Neural cell (in vitro differentiated cells): ENCODE data around the gene HDAC5. TPM values are rescaled to one million over a fixed set of nuclear protein-coding genes. Genes with fewer than 3 reads are reported as not detected.
"Not testable (repeated sequence)": the region's sequence is repeated elsewhere in the genome, so short reads cannot be mapped to it uniquely, and the experiment has no call there.

Experiments
- H2AFZ ChIP-seq: fragments of 200-600, 300-800 bp; sonication (generic), shearing (Covaris generic); 2 replicates; pipeline ENCODE4 v1.6.0; 2014; ENCODE audit warnings: low read depth, mild to moderate bottlenecking, antibody characterized with exemption, low read length, moderate library complexity
- H3F3A ChIP-seq: fragments of 200-600 bp; shearing (Covaris generic); 2 replicates; pipeline ENCODE4 v1.6.1; 2016; ENCODE audit warnings: mild to moderate bottlenecking, moderate library complexity, mixed read lengths, antibody characterized with exemption, low read length; ENCODE audit not compliant: insufficient read depth, poor library complexity, severe bottlenecking
- H3K27ac ChIP-seq: fragments of 200-600, 300-800 bp; sonication (generic), shearing (Covaris generic); 2 replicates; pipeline ENCODE4 v1.5.1; 2014; ENCODE audit warnings: mild to moderate bottlenecking, low read length, moderate library complexity
- H3K27me3 ChIP-seq: fragments of 300-800, 200-600 bp; sonication (generic), shearing (Covaris generic); 2 replicates; pipeline ENCODE4 v1.6.0; 2014; ENCODE audit warnings: mild to moderate bottlenecking, low read depth, low read length, moderate library complexity; ENCODE audit not compliant: insufficient read depth
- H3K36me3 ChIP-seq: fragments of 300-800, 200-600 bp; sonication (generic), shearing (Covaris generic); 2 replicates; pipeline ENCODE4 v1.5.1; 2014; ENCODE audit warnings: mild to moderate bottlenecking, antibody characterized with exemption, low read length, moderate library complexity; ENCODE audit not compliant: insufficient read depth
- H3K4me2 ChIP-seq: fragments of 300-800, 200-600 bp; sonication (generic), shearing (Covaris generic); 2 replicates; pipeline ENCODE4 v1.6.0; 2014; ENCODE audit warnings: mild to moderate bottlenecking, low read length
- H3K4me3 ChIP-seq: fragments of 300-800, 200-600 bp; sonication (generic), shearing (Covaris generic); 2 replicates; pipeline ENCODE4 v1.5.1; 2014; ENCODE audit warnings: mild to moderate bottlenecking, low read length, moderate library complexity
- H3K79me2 ChIP-seq: fragments of 200-600 bp; shearing (Covaris generic); replicated peaks from 2 replicates; pipeline ENCODE4 v1.6.0; 2014; ENCODE audit warnings: mild to moderate bottlenecking, low read length, moderate library complexity; ENCODE audit not compliant: insufficient read depth
- H3K9ac ChIP-seq: fragments of 300-800, 200-600 bp; sonication (generic), shearing (Covaris generic); 2 replicates; pipeline ENCODE4 v1.6.1; 2016; ENCODE audit warnings: mild to moderate bottlenecking, low read length, mixed read lengths
- H3K9me2 ChIP-seq: fragments of 200-600 bp; shearing (Covaris generic); 2 replicates; pipeline ENCODE4 v1.6.1; 2016; ENCODE audit warnings: mild to moderate bottlenecking, low read length, mixed read lengths; ENCODE audit not compliant: insufficient read depth
- H3K9me3 ChIP-seq: fragments of 200-600, 300-800 bp; sonication (generic), shearing (Covaris generic); 2 replicates; pipeline ENCODE4 v1.6.1; 2016; ENCODE audit warnings: mild to moderate bottlenecking, mixed run types, low read length, moderate library complexity, mixed read lengths
- H4K20me1 ChIP-seq: fragments of 200-600 bp; shearing (Covaris generic); 2 replicates; pipeline ENCODE4 v1.6.1; 2016; ENCODE audit warnings: mild to moderate bottlenecking, mixed run types; ENCODE audit not compliant: insufficient read depth
- CTCF ChIP-seq: fragments of 450-650 bp; IDR thresholded peaks from 2 replicates; pipeline ENCODE4 v1.5.1; 2014; ENCODE audit warnings: antibody characterized with exemption, mild to moderate bottlenecking, moderate library complexity; ENCODE audit not compliant: poor library complexity, severe bottlenecking
- EP300 ChIP-seq: fragments of 450-650 bp; conservative IDR thresholded peaks from 2 replicates; pipeline ENCODE4 v1.6.1; 2014; ENCODE audit warnings: antibody characterized with exemption, mild to moderate bottlenecking, moderate library complexity; ENCODE audit not compliant: poor library complexity, severe bottlenecking
- EZH2 ChIP-seq: fragments of 200-600, 300-800 bp; shearing (Covaris generic), sonication (generic); IDR thresholded peaks from 2 replicates; pipeline ENCODE4 v1.6.1; 2014; ENCODE audit warnings: antibody characterized with exemption, low read length, borderline replicate concordance, mild to moderate bottlenecking; ENCODE audit not compliant: insufficient read depth, poor library complexity, severe bottlenecking
- MXI1 ChIP-seq: fragments of 450-650 bp; conservative IDR thresholded peaks from 2 replicates; pipeline ENCODE4 v1.6.1; 2014; ENCODE audit warnings: antibody characterized with exemption, mild to moderate bottlenecking; ENCODE audit not compliant: poor library complexity, severe bottlenecking
- POLR2AphosphoS5 ChIP-seq: IDR thresholded peaks from 2 replicates; pipeline ENCODE4 v1.6.1; 2012
- RAD21 ChIP-seq: fragments of 450-650 bp; conservative IDR thresholded peaks from 2 replicates; pipeline ENCODE4 v1.6.1; 2014; ENCODE audit warnings: antibody characterized with exemption, mild to moderate bottlenecking, moderate library complexity
- REST ChIP-seq: IDR thresholded peaks from 2 replicates; pipeline ENCODE4 v1.6.1; 2012; ENCODE audit warnings: borderline replicate concordance
- SMC3 ChIP-seq: fragments of 450-650 bp; conservative IDR thresholded peaks from 2 replicates; pipeline ENCODE4 v1.6.1; 2014; ENCODE audit warnings: antibody characterized with exemption, mild to moderate bottlenecking, moderate library complexity; ENCODE audit not compliant: poor library complexity
- TAF1 ChIP-seq: IDR thresholded peaks from 2 replicates; pipeline ENCODE4 v1.6.1; 2012; ENCODE audit warnings: low read depth
- polyA plus RNA-seq: library from polyadenylated mRNA; depleted of rRNA; stranded (reverse); fragments of >200 nt; gene quantifications from 2 replicates; pipeline ENCODE4 v1.2.3, GENCODE V29; 2014

Gene HDAC5
- polyA plus RNA-seq, 1 donor from 2014 or later, result 97.8 TPM

- H3K27ac ChIP-seq, result no peak overlapping the region
- TF ChIP-seq EZH2, result no peak
- TF ChIP-seq CTCF, result no peak
- TF ChIP-seq SMC3, result no peak
- no peak for TF ChIP-seq EP300
- TF ChIP-seq REST, result no peak
- no peak for TF ChIP-seq TAF1
- TF ChIP-seq MXI1, result no peak
- no peak for TF ChIP-seq RAD21
- no peak for TF ChIP-seq POLR2AphosphoS5
- no peaks in the 10 kb centered on the region for H3F3A ChIP-seq
- no peaks in the 10 kb centered on the region for H3K27me3 ChIP-seq
- H3K9ac ChIP-seq, result no peak overlapping the region
- peaks cover 5% of the 10 kb centered on the region for H3K79me2 ChIP-seq
- no peaks in the 10 kb centered on the region for H3K9me2 ChIP-seq
- H3K4me2 ChIP-seq, result no peak overlapping the region
- H2AFZ ChIP-seq, result no peak overlapping the region
- H3K36me3 ChIP-seq, result no peaks in the 10 kb centered on the region
- H3K4me3 ChIP-seq, result no peak overlapping the region
- no peaks in the 10 kb centered on the region for H3K9me3 ChIP-seq
- H4K20me1 ChIP-seq, result no peaks in the 10 kb centered on the region
Measured at GRCh38 chr17:44102849-44103622, 20.4 kb downstream of the HDAC5 start.

- H3K4me2 ChIP-seq, H3F3A ChIP-seq, H3K9me2 ChIP-seq, H4K20me1 ChIP-seq, H3K9ac ChIP-seq, H3K79me2 ChIP-seq, H3K27ac ChIP-seq, H2AFZ ChIP-seq, H3K9me3 ChIP-seq, H3K36me3 ChIP-seq, H3K4me3 ChIP-seq, H3K27me3 ChIP-seq: not testable (repeated sequence)
Measured at GRCh38 chr17:44101858-44102257, 21.6 kb downstream of the HDAC5 start.
